ENCODE results near the gene ETV3.

DNA sequence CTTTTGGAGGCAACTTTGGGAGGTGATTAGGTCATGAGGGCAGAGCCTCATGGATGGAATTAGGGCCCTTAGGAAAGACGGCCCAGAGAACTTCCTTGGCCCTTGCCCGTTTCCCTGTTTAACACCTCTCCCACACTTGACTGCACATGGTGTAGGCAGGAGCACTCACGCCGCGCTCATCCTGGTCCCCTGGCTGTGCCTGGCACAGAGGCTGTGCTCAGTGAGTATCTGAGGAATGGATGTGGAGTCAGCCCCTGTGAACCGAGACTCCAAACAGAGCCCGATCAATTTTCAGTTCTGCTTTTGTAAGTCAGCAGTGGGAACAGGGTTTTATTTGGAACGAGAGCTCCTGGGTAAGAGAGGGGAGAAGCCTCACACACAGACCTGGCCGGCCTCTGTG lies 29.8 kb upstream of the ETV3 start:
- TF ChIP-seq, protein P1, sequence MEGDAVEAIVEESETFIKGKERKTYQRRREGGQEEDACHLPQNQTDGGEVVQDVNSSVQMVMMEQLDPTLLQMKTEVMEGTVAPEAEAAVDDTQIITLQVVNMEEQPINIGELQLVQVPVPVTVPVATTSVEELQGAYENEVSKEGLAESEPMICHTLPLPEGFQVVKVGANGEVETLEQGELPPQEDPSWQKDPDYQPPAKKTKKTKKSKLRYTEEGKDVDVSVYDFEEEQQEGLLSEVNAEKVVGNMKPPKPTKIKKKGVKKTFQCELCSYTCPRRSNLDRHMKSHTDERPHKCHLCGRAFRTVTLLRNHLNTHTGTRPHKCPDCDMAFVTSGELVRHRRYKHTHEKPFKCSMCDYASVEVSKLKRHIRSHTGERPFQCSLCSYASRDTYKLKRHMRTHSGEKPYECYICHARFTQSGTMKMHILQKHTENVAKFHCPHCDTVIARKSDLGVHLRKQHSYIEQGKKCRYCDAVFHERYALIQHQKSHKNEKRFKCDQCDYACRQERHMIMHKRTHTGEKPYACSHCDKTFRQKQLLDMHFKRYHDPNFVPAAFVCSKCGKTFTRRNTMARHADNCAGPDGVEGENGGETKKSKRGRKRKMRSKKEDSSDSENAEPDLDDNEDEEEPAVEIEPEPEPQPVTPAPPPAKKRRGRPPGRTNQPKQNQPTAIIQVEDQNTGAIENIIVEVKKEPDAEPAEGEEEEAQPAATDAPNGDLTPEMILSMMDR (CRISPR knock-in tag; IDR thresholded peaks at IDR 0.05): no peak
- TF ChIP-seq POLR2A (IDR thresholded peaks at IDR 0.05; ENCODE audit: insufficient read depth in 1 of 2, low read depth in 2 of 2, low read length in 2 of 2) (no peak), ZNF333 (CRISPR knock-in tag; IDR thresholded peaks at IDR 0.05; ENCODE audit: borderline replicate concordance) (no peak), ZNF326 (CRISPR knock-in tag; IDR thresholded peaks at IDR 0.05; ENCODE audit: borderline replicate concordance) (no peak), ZNF24 (IDR thresholded peaks at IDR 0.05) (no peak), SRF (IDR thresholded peaks at IDR 0.05; ENCODE audit: low read depth, low read length) (no peak), ZBTB8A (CRISPR knock-in tag; IDR thresholded peaks at IDR 0.05; ENCODE audit: borderline replicate concordance, low read depth) (no peak), SRSF1 (optimal IDR thresholded peaks at IDR 0.05; ENCODE audit: low read depth, low read length) (no peak), PHF20 (CRISPR knock-in tag; IDR thresholded peaks at IDR 0.05) (no peak), IRF2 (CRISPR knock-in tag; IDR thresholded peaks at IDR 0.05) (no peak), GABPA (IDR thresholded peaks at IDR 0.05; ENCODE audit: low read depth, low read length) (no peak), GABPA (CRISPR knock-in tag; IDR thresholded peaks at IDR 0.05; ENCODE audit: low read depth) (no peak)
- TF ChIP-seq, protein P2, sequence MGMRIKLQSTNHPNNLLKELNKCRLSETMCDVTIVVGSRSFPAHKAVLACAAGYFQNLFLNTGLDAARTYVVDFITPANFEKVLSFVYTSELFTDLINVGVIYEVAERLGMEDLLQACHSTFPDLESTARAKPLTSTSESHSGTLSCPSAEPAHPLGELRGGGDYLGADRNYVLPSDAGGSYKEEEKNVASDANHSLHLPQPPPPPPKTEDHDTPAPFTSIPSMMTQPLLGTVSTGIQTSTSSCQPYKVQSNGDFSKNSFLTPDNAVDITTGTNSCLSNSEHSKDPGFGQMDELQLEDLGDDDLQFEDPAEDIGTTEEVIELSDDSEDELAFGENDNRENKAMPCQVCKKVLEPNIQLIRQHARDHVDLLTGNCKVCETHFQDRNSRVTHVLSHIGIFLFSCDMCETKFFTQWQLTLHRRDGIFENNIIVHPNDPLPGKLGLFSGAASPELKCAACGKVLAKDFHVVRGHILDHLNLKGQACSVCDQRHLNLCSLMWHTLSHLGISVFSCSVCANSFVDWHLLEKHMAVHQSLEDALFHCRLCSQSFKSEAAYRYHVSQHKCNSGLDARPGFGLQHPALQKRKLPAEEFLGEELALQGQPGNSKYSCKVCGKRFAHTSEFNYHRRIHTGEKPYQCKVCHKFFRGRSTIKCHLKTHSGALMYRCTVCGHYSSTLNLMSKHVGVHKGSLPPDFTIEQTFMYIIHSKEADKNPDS (CRISPR knock-in tag; IDR thresholded peaks at IDR 0.05): no peak
- TF ChIP-seq, protein P3, sequence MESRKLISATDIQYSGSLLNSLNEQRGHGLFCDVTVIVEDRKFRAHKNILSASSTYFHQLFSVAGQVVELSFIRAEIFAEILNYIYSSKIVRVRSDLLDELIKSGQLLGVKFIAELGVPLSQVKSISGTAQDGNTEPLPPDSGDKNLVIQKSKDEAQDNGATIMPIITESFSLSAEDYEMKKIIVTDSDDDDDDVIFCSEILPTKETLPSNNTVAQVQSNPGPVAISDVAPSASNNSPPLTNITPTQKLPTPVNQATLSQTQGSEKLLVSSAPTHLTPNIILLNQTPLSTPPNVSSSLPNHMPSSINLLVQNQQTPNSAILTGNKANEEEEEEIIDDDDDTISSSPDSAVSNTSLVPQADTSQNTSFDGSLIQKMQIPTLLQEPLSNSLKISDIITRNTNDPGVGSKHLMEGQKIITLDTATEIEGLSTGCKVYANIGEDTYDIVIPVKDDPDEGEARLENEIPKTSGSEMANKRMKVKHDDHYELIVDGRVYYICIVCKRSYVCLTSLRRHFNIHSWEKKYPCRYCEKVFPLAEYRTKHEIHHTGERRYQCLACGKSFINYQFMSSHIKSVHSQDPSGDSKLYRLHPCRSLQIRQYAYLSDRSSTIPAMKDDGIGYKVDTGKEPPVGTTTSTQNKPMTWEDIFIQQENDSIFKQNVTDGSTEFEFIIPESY (CRISPR knock-in tag; IDR thresholded peaks at IDR 0.05): no peak
- TF ChIP-seq, protein P4, sequence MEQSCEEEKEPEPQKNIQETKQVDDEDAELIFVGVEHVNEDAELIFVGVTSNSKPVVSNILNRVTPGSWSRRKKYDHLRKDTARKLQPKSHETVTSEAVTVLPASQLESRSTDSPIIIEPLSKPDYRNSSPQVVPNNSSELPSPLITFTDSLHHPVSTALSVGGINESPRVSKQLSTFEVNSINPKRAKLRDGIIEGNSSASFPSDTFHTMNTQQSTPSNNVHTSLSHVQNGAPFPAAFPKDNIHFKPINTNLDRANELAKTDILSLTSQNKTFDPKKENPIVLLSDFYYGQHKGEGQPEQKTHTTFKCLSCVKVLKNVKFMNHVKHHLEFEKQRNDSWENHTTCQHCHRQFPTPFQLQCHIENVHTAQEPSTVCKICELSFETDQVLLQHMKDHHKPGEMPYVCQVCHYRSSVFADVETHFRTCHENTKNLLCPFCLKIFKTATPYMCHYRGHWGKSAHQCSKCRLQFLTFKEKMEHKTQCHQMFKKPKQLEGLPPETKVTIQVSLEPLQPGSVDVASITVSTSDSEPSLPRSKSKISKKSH (CRISPR knock-in tag; IDR thresholded peaks at IDR 0.05; ENCODE audit: borderline replicate concordance): no peak
